GM21717 (cell line): ENCODE measurements around the gene MCL1.
"Not testable (repeated sequence)": the region's sequence is repeated elsewhere in the genome, so short reads cannot be mapped to it uniquely, and the experiment has no call there.

Experiments used
- ATAC-seq: cut with Tn5 transposase; IDR thresholded peaks from one replicate; pipeline ENCODE4 v1.9.1; 2021; ENCODE audit warnings: mild to moderate bottlenecking, moderate library complexity; ENCODE audit not compliant: unreplicated experiment

The MCL1 gene

GRCh38 chr1:150603711-150604110 lies 24.3 kb upstream of the MCL1 start:
- ATAC-seq: no peak

- not testable (repeated sequence) for ATAC-seq
These were observed 23.0 kb upstream of the MCL1 start for GRCh38 chr1:150602372-150602771.

GRCh38 chr1:150601540-150601939 lies 22.1 kb upstream of the MCL1 start:
- ATAC-seq: no peak

- ATAC-seq: not testable (repeated sequence)
These were observed 18.9 kb upstream of the MCL1 start for GRCh38 chr1:150598346-150598745.

GRCh38 chr1:150596976-150597375 lies 17.6 kb upstream of the MCL1 start:
- no peak for ATAC-seq

- ATAC-seq: no peak
These were observed 16.9 kb upstream of the MCL1 start for GRCh38 chr1:150596095-150596892.

- no peak for ATAC-seq
These were observed 3.0 kb upstream of the MCL1 start for GRCh38 chr1:150582371-150582770.

- not testable (repeated sequence) for ATAC-seq
These were observed 2.6 kb upstream of the MCL1 start for GRCh38 chr1:150581962-150582361.

GRCh38 chr1:150581437-150581836 lies 2.0 kb upstream of the MCL1 start:
- ATAC-seq: not testable (repeated sequence)

GRCh38 chr1:150580966-150581365 lies 1.6 kb upstream of the MCL1 start:
- ATAC-seq: not testable (repeated sequence)

- ATAC-seq: peak; percentile 11
These were observed 684 bp upstream of the MCL1 start for GRCh38 chr1:150579945-150580642.

GRCh38 chr1:150578272-150579109 lies 919 bp downstream of the MCL1 start:
- ATAC-seq: peak; percentile 15

GRCh38 chr1:150577557-150578271 lies 1.7 kb downstream of the MCL1 start:
- ATAC-seq: no peak

GRCh38 chr1:150576794-150577556 lies 2.4 kb downstream of the MCL1 start:
- no peak for ATAC-seq

GRCh38 chr1:150576367-150576711 lies 3.1 kb downstream of the MCL1 start:
- ATAC-seq: no peak

- ATAC-seq: no peak
These were observed 3.7 kb downstream of the MCL1 start for GRCh38 chr1:150575518-150576366.

GRCh38 chr1:150575072-150575489 lies 4.3 kb downstream of the MCL1 start:
- ATAC-seq: no peak

GRCh38 chr1:150574260-150575071 lies 4.9 kb downstream of the MCL1 start:
- ATAC-seq: no peak
